GM21737 (cell line): ENCODE results near the gene RAB11FIP3.

ENCODE experiments used
- ATAC-seq: cut with Tn5 transposase; IDR thresholded peaks from one replicate; pipeline ENCODE4 v1.9.1; 2021; ENCODE audit warnings: mild to moderate bottlenecking, moderate library complexity; ENCODE audit not compliant: unreplicated experiment

Gene RAB11FIP3

GRCh38 chr16:424033-424622 is 1.3 kb upstream of the RAB11FIP3 start:
- ATAC-seq = no peak

- no peak for ATAC-seq
Observed at GRCh38 chr16:424623-425081, 797 bp upstream of the RAB11FIP3 start.

GRCh38 chr16:425740-426114 is 278 bp downstream of the RAB11FIP3 start:
- peak; percentile 37 for ATAC-seq

GRCh38 chr16:426115-426905 is 861 bp downstream of the RAB11FIP3 start:
- peak; percentile 20 for ATAC-seq

- ATAC-seq = no peak
Observed at GRCh38 chr16:426906-427249, 1.4 kb downstream of the RAB11FIP3 start.

- no peak for ATAC-seq
Observed at GRCh38 chr16:427250-427649, 1.8 kb downstream of the RAB11FIP3 start.

- no peak for ATAC-seq
Observed at GRCh38 chr16:430904-431303, 5.5 kb downstream of the RAB11FIP3 start.

- no peak for ATAC-seq
Observed at GRCh38 chr16:440627-441026, 15.2 kb downstream of the RAB11FIP3 start.

GRCh38 chr16:441447-441846 is 16.0 kb downstream of the RAB11FIP3 start:
- ATAC-seq = no peak

- ATAC-seq = no peak
Observed at GRCh38 chr16:442976-443375, 17.5 kb downstream of the RAB11FIP3 start.

GRCh38 chr16:444027-444426 is 18.6 kb downstream of the RAB11FIP3 start:
- no peak for ATAC-seq

- no peak for ATAC-seq
Observed at GRCh38 chr16:445566-445965, 20.1 kb downstream of the RAB11FIP3 start.

- ATAC-seq = no peak
Observed at GRCh38 chr16:450385-450784, 24.9 kb downstream of the RAB11FIP3 start.

GRCh38 chr16:450785-451512 is 25.5 kb downstream of the RAB11FIP3 start:
- no peak for ATAC-seq

- ATAC-seq = no peak
Observed at GRCh38 chr16:454397-454940, 29.0 kb downstream of the RAB11FIP3 start.

- no peak for ATAC-seq
Observed at GRCh38 chr16:455453-455852, 30.0 kb downstream of the RAB11FIP3 start.

GRCh38 chr16:456891-457483 is 31.5 kb downstream of the RAB11FIP3 start:
- ATAC-seq = no peak

- no peak for ATAC-seq
Observed at GRCh38 chr16:457732-458400, 32.4 kb downstream of the RAB11FIP3 start.

- no peak for ATAC-seq
Observed at GRCh38 chr16:459761-460160, 34.3 kb downstream of the RAB11FIP3 start.

GRCh38 chr16:460787-461186 is 35.3 kb downstream of the RAB11FIP3 start:
- ATAC-seq = no peak

GRCh38 chr16:463071-463470 is 37.6 kb downstream of the RAB11FIP3 start:
- ATAC-seq = no peak
